Mesothelial cell of epicardium (in vitro differentiated cells): ENCODE measurements around the gene MYCN. TPM values are rescaled to one million over a fixed set of nuclear protein-coding genes. Genes with fewer than 3 reads are reported as not detected.

Experiments
- DNase-seq, 2 experiments: peaks; one replicate each; pipeline ENCODE4 v3.0.0; 2021; ENCODE audit warnings: low spot score in 2 of 2; ENCODE audit not compliant: unreplicated experiment in 2 of 2
- H3K27ac Mint-ChIP-seq: 2 replicates; pipeline ENCODE4 v1.8.0; 2021; ENCODE audit warnings: mixed read lengths
- H3K27me3 Mint-ChIP-seq: 2 replicates; pipeline ENCODE4 v1.8.0; 2021; ENCODE audit warnings: low read depth, mixed read lengths
- H3K36me3 Mint-ChIP-seq: 2 replicates; pipeline ENCODE4 v1.8.0; 2021; ENCODE audit warnings: mixed read lengths
- H3K4me1 Mint-ChIP-seq: 2 replicates; pipeline ENCODE4 v1.8.0; 2021; ENCODE audit warnings: mixed read lengths
- H3K4me3 Mint-ChIP-seq: 2 replicates; pipeline ENCODE4 v1.8.0; 2021; ENCODE audit warnings: mild to moderate bottlenecking, moderate library complexity, mixed read lengths
- H3K9me3 Mint-ChIP-seq: 2 replicates; pipeline ENCODE4 v1.8.0; 2021; ENCODE audit warnings: mixed read lengths
- total RNA-seq: library from RNA; stranded (reverse); gene quantifications from 3 replicates; pipeline ENCODE4 v1.2.1, GENCODE V29; 2021
- TF ChIP-seq, protein P1 (sequence below): fragments of 200-600 bp; sonication (generic); IDR thresholded peaks from one replicate; pipeline ENCODE4 v1.5.0; 2021; ENCODE audit warnings: antibody characterized with exemption; ENCODE audit not compliant: unreplicated experiment

The MYCN gene
- total RNA-seq, 1 donor from 2014 or later: 69.1 TPM

GRCh38 chr2:15918761-15919356 is 21.5 kb upstream of the MYCN start:
- H3K4me1 Mint-ChIP-seq: peaks cover 52% of the 10 kb centered on the region
- DNase-seq: no peak
- H3K4me3 Mint-ChIP-seq: no peak overlapping the region
- no peaks in the 10 kb centered on the region for H3K36me3 Mint-ChIP-seq
- TF ChIP-seq, protein P1, sequence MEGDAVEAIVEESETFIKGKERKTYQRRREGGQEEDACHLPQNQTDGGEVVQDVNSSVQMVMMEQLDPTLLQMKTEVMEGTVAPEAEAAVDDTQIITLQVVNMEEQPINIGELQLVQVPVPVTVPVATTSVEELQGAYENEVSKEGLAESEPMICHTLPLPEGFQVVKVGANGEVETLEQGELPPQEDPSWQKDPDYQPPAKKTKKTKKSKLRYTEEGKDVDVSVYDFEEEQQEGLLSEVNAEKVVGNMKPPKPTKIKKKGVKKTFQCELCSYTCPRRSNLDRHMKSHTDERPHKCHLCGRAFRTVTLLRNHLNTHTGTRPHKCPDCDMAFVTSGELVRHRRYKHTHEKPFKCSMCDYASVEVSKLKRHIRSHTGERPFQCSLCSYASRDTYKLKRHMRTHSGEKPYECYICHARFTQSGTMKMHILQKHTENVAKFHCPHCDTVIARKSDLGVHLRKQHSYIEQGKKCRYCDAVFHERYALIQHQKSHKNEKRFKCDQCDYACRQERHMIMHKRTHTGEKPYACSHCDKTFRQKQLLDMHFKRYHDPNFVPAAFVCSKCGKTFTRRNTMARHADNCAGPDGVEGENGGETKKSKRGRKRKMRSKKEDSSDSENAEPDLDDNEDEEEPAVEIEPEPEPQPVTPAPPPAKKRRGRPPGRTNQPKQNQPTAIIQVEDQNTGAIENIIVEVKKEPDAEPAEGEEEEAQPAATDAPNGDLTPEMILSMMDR: no peak
- no peaks in the 10 kb centered on the region for H3K9me3 Mint-ChIP-seq
- H3K27ac Mint-ChIP-seq: peak overlapping the region; percentile 69
- peaks cover 6% of the 10 kb centered on the region for H3K27me3 Mint-ChIP-seq

- DNase-seq: no peak
- Mint-ChIP-seq H3K4me3 (no peak overlapping the region), H3K27me3 (peaks cover 6% of the 10 kb centered on the region), H3K36me3 (no peaks in the 10 kb centered on the region), H3K4me1 (peaks cover 46% of the 10 kb centered on the region), H3K27ac (peak overlapping the region; percentile 62), H3K9me3 (no peaks in the 10 kb centered on the region)
- TF ChIP-seq, protein P1: no peak
Observed at GRCh38 chr2:15919716-15920434, 20.5 kb upstream of the MYCN start.

- TF ChIP-seq, protein P1: no peak
- H3K4me1 Mint-ChIP-seq: peaks cover 41% of the 10 kb centered on the region
- H3K9me3 Mint-ChIP-seq: no peaks in the 10 kb centered on the region
- peaks cover 6% of the 10 kb centered on the region for H3K27me3 Mint-ChIP-seq
- no peaks in the 10 kb centered on the region for H3K36me3 Mint-ChIP-seq
- DNase-seq: no peak
- no peak overlapping the region for H3K4me3 Mint-ChIP-seq
- peak overlapping the region; percentile 8 for H3K27ac Mint-ChIP-seq
Observed at GRCh38 chr2:15920696-15921095, 19.7 kb upstream of the MYCN start.

DNA sequence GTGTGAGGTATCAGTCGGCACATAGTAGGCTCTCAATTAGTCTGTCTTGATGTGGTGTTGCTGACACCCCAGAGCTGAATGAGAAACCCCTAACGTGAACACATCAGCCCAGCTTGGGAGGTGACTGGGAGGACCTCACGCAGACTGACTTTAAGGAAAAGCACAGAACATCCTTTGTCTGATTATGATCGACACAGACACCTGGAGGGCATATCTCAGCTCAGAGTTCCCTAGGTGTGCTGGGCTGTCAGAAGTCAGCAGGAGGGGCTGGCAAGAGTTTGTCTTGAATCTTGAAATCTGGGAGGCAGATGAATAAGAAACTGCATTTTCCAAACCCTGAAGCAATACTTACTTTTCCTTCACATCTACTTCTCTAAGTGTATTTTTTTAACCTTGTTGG is 16.8 kb upstream of the MYCN start:
- peak overlapping the region; percentile 32 for H3K27ac Mint-ChIP-seq
- TF ChIP-seq, protein P1: no peak
- no peak overlapping the region for H3K4me3 Mint-ChIP-seq
- peaks cover 6% of the 10 kb centered on the region for H3K27me3 Mint-ChIP-seq
- no peaks in the 10 kb centered on the region for H3K9me3 Mint-ChIP-seq
- peaks cover 40% of the 10 kb centered on the region for H3K4me1 Mint-ChIP-seq
- H3K36me3 Mint-ChIP-seq: no peaks in the 10 kb centered on the region
- no peak for DNase-seq

DNA sequence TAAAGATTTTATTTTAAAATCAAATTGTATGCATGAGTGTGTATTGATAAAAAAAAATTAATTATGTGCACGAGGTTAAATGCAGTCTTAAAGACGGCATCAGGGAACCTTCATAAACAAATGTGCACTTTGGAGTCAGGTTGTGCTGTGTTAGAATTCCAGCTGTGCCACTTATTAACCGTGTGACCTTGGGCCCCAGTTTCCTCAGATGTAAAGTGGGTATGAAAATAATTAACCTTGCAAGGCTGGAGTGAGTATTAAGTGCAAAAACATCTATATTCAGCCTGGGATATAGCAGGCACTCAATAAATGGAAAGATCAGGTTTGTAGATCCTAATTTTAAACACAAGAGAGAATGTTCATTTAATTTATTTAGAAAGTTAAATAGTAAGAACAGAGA is 14.5 kb upstream of the MYCN start:
- TF ChIP-seq, protein P1: no peak

More for the DNA sequence above, 14.5 kb upstream of the MYCN start:
- Mint-ChIP-seq H3K9me3 (no peaks in the 10 kb centered on the region), H3K4me1 (peaks cover 18% of the 10 kb centered on the region), H3K4me3 (no peak overlapping the region), H3K36me3 (no peaks in the 10 kb centered on the region), H3K27me3 (peaks cover 6% of the 10 kb centered on the region), H3K27ac (no peak overlapping the region)
- no peak for DNase-seq
